Liver (tissue), 3 donors: ENCODE measurements around the gene PLPP3.

Source experiments
- EGR1 ChIP-seq, 2 donors: IDR thresholded peaks; 2 replicates each; pipeline ENCODE4 v1.6.1; 2016 to 2018; ENCODE audit warnings: antibody characterized with exemption in 2 of 2, low read depth in 2 of 2
- FOXA2 ChIP-seq: IDR thresholded peaks from 2 replicates; pipeline ENCODE4 v1.6.1; 2016; ENCODE audit warnings: antibody characterized with exemption
- GABPA ChIP-seq, 2 donors: IDR thresholded peaks in 1 of 2; conservative IDR thresholded peaks in 1 of 2; 2 replicates each; pipeline ENCODE4 v1.6.1; 2016; ENCODE audit warnings: antibody characterized with exemption in 2 of 2, mild to moderate bottlenecking in 1 of 2, moderate library complexity in 1 of 2
- JUND ChIP-seq, 2 donors: IDR thresholded peaks; 2 replicates each; pipeline ENCODE4 v1.6.1; 2016; ENCODE audit warnings: antibody characterized with exemption in 2 of 2
- NR2F2 ChIP-seq: IDR thresholded peaks from 2 replicates; pipeline ENCODE4 v1.6.1; 2016; ENCODE audit warnings: antibody characterized with exemption
- RAD21 ChIP-seq, 2 donors: IDR thresholded peaks; 2 replicates each; pipeline ENCODE4 v1.6.1; 2016; ENCODE audit warnings: antibody characterized with exemption in 2 of 2, mild to moderate bottlenecking in 2 of 2
- RXRA ChIP-seq, 2 donors: IDR thresholded peaks; 2 replicates each; pipeline ENCODE4 v1.6.1; 2017 to 2018; ENCODE audit warnings: antibody characterized with exemption in 2 of 2, mild to moderate bottlenecking in 1 of 2
- SP1 ChIP-seq: IDR thresholded peaks from 2 replicates; pipeline ENCODE4 v1.6.1; 2018; ENCODE audit warnings: antibody characterized with exemption, mild to moderate bottlenecking
- TAF1 ChIP-seq: conservative IDR thresholded peaks from 2 replicates; pipeline ENCODE4 v1.6.1; 2016; ENCODE audit warnings: antibody characterized with exemption, mild to moderate bottlenecking
- YY1 ChIP-seq: IDR thresholded peaks from 2 replicates; pipeline ENCODE4 v1.6.1; 2016; ENCODE audit warnings: antibody characterized with exemption, mild to moderate bottlenecking
- TF ChIP-seq, protein P1 (sequence below): fragments of 150-350 bp; IDR thresholded peaks from 2 replicates; pipeline ENCODE4 v1.5.1; 2017; ENCODE audit warnings: improper control_type of control experiment, low read depth, low read length; ENCODE audit not compliant: missing input control
- TF ChIP-seq, protein P2 (sequence below): IDR thresholded peaks from 2 replicates; pipeline ENCODE4 v1.6.1; 2016; ENCODE audit warnings: antibody characterized with exemption
- TF ChIP-seq, protein P3 (sequence below): IDR thresholded peaks from 2 replicates; pipeline ENCODE4 v1.6.1; 2016; ENCODE audit warnings: antibody characterized with exemption
- TF ChIP-seq, protein P4 (sequence below): IDR thresholded peaks from 2 replicates; pipeline ENCODE4 v1.6.1; 2016; ENCODE audit warnings: antibody characterized with exemption, mild to moderate bottlenecking
- donor health status: healthy.
- donor health status: healthy.

DNA sequence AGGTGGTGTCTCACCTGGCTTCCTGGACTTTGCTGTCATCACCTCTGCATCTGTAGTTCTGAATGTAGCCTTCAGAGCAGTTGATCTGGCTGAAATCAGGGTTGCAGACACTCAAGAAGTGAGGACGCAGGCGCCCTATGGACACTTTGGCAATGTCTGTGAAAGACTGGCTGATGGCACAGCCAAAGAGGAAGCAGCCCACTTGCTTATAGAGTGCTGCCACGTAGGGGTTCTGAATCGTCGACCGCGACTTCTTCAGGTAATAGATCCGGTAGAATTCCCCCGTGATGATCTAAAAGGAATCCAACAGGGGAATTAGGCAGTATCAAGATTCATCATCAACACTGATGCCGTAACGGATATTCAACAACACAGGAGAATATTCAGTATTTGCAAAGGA lies 55.1 kb downstream of the PLPP3 start:
- TF ChIP-seq, protein P1, sequence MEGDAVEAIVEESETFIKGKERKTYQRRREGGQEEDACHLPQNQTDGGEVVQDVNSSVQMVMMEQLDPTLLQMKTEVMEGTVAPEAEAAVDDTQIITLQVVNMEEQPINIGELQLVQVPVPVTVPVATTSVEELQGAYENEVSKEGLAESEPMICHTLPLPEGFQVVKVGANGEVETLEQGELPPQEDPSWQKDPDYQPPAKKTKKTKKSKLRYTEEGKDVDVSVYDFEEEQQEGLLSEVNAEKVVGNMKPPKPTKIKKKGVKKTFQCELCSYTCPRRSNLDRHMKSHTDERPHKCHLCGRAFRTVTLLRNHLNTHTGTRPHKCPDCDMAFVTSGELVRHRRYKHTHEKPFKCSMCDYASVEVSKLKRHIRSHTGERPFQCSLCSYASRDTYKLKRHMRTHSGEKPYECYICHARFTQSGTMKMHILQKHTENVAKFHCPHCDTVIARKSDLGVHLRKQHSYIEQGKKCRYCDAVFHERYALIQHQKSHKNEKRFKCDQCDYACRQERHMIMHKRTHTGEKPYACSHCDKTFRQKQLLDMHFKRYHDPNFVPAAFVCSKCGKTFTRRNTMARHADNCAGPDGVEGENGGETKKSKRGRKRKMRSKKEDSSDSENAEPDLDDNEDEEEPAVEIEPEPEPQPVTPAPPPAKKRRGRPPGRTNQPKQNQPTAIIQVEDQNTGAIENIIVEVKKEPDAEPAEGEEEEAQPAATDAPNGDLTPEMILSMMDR, result no peak
- TF ChIP-seq, protein P2, sequence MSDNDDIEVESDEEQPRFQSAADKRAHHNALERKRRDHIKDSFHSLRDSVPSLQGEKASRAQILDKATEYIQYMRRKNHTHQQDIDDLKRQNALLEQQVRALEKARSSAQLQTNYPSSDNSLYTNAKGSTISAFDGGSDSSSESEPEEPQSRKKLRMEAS, result no peak
- TF ChIP-seq YY1 (no peak), EGR1 (IDR thresholded peaks at IDR 0.05; ENCODE audit: low read depth in 2 of 2) (no peak), TAF1 (no peak), FOXA2 (no peak), JUND (IDR thresholded peaks at IDR 0.05) (no peak), NR2F2 (no peak), SP1 (no peak), GABPA (IDR thresholded peaks at IDR 0.05 in 1 of 2, conservative IDR thresholded peaks at IDR 0.05 in 1 of 2) (no peak), RAD21 (IDR thresholded peaks at IDR 0.05) (no peak), RXRA (IDR thresholded peaks at IDR 0.05) (no peak)
- TF ChIP-seq, protein P3, sequence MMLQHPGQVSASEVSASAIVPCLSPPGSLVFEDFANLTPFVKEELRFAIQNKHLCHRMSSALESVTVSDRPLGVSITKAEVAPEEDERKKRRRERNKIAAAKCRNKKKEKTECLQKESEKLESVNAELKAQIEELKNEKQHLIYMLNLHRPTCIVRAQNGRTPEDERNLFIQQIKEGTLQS, result no peak
- TF ChIP-seq, protein P4, sequence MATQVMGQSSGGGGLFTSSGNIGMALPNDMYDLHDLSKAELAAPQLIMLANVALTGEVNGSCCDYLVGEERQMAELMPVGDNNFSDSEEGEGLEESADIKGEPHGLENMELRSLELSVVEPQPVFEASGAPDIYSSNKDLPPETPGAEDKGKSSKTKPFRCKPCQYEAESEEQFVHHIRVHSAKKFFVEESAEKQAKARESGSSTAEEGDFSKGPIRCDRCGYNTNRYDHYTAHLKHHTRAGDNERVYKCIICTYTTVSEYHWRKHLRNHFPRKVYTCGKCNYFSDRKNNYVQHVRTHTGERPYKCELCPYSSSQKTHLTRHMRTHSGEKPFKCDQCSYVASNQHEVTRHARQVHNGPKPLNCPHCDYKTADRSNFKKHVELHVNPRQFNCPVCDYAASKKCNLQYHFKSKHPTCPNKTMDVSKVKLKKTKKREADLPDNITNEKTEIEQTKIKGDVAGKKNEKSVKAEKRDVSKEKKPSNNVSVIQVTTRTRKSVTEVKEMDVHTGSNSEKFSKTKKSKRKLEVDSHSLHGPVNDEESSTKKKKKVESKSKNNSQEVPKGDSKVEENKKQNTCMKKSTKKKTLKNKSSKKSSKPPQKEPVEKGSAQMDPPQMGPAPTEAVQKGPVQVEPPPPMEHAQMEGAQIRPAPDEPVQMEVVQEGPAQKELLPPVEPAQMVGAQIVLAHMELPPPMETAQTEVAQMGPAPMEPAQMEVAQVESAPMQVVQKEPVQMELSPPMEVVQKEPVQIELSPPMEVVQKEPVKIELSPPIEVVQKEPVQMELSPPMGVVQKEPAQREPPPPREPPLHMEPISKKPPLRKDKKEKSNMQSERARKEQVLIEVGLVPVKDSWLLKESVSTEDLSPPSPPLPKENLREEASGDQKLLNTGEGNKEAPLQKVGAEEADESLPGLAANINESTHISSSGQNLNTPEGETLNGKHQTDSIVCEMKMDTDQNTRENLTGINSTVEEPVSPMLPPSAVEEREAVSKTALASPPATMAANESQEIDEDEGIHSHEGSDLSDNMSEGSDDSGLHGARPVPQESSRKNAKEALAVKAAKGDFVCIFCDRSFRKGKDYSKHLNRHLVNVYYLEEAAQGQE, result no peak
